Osteoblast (primary cell): Measurements from ENCODE around the gene HOXC10. TPM values are rescaled to one million over a fixed set of nuclear protein-coding genes. Genes with fewer than 3 reads are reported as not detected.

Experiments used
- DNase-seq: peaks from one replicate; pipeline ENCODE4 v3.0.0; 2011; ENCODE audit warnings: low spot score, mixed read lengths; ENCODE audit not compliant: insufficient read length; ENCODE audit errors: missing footprints
- H2AFZ ChIP-seq: 2 replicates; pipeline ENCODE4 v1.6.0; 2011; ENCODE audit warnings: mild to moderate bottlenecking, low read length
- H3K27ac ChIP-seq: 2 replicates; pipeline ENCODE4 v1.5.1; 2011; ENCODE audit warnings: mild to moderate bottlenecking, low read depth, low read length, moderate library complexity
- H3K27me3 ChIP-seq: 2 replicates; pipeline ENCODE4 v1.6.0; 2012; ENCODE audit warnings: mild to moderate bottlenecking, control low read depth, inconsistent platforms, low read length, moderate library complexity; ENCODE audit not compliant: insufficient read depth
- H3K36me3 ChIP-seq: 2 replicates; pipeline ENCODE4 v1.5.1; 2011; ENCODE audit warnings: mild to moderate bottlenecking, low read length, control low read depth, moderate library complexity; ENCODE audit not compliant: insufficient read depth
- H3K4me1 ChIP-seq: 2 replicates; pipeline ENCODE4 v1.5.1; 2011; ENCODE audit warnings: mild to moderate bottlenecking, low read length, control low read depth, moderate library complexity; ENCODE audit not compliant: insufficient read depth
- H3K4me2 ChIP-seq: 2 replicates; pipeline ENCODE4 v1.6.0; 2011; ENCODE audit warnings: mild to moderate bottlenecking, low read length; ENCODE audit not compliant: insufficient read depth
- H3K4me3 ChIP-seq: fragments of 200-600 bp; sonication (generic); 3 replicates; pipeline ENCODE4 v1.5.1; 2012; ENCODE audit warnings: mild to moderate bottlenecking, low read length, inconsistent platforms; ENCODE audit not compliant: insufficient read depth
- H3K79me2 ChIP-seq: 2 replicates; pipeline ENCODE4 v1.6.0; 2012; ENCODE audit warnings: mild to moderate bottlenecking, low read length, control low read depth, inconsistent platforms; ENCODE audit not compliant: insufficient read depth
- H3K9me3 ChIP-seq: 2 replicates; pipeline ENCODE4 v1.5.1; 2011; ENCODE audit warnings: low read depth, low read length, control low read depth
- H4K20me1 ChIP-seq: 2 replicates; pipeline ENCODE4 v1.6.0; 2012; ENCODE audit warnings: mild to moderate bottlenecking, low read length, control low read depth; ENCODE audit not compliant: insufficient read depth
- total RNA-seq: library from RNA; depleted of rRNA; stranded (reverse); fragments of >200 nt; gene quantifications from 2 replicates; pipeline ENCODE4 v1.2.3, GENCODE V29; 2012
- TF ChIP-seq, protein P1 (sequence below): IDR thresholded peaks from 2 replicates; pipeline ENCODE4 v1.5.1; 2011; ENCODE audit warnings: mild to moderate bottlenecking, low read depth, low read length, moderate library complexity; ENCODE audit errors: extremely low read depth

HOXC10 gene
- total RNA-seq, 1 donor: 11.2 TPM

DNA sequence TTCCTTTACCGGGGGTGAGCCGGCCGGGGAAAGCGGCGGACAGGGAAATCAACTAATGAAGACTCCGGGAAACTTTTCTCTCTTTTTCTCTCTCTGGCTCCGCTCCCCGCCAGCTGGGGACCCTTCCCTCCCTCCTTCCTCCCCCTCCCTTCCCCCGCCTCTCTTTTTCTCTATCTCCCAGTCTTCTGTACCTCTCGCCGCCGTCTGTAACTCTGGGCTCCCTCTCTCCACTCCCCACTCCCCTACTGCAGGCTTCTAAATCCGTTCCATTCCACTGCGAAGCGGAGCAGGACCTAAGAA lies 18.9 kb upstream of the HOXC10 start:
- Histone ChIP-seq H3K4me2 (peak overlapping the region; percentile 71), H3K27me3 (peaks cover 57% of the 10 kb centered on the region), H4K20me1 (no peaks in the 10 kb centered on the region), H3K79me2 (no peaks in the 10 kb centered on the region), H3K27ac (no peak overlapping the region), H3K4me1 (no peaks in the 10 kb centered on the region), H3K9me3 (no peaks in the 10 kb centered on the region), H3K4me3 (peak overlapping the region; percentile 64), H2AFZ (peak overlapping the region; percentile 70), H3K36me3 (no peaks in the 10 kb centered on the region)
- TF ChIP-seq, protein P1, sequence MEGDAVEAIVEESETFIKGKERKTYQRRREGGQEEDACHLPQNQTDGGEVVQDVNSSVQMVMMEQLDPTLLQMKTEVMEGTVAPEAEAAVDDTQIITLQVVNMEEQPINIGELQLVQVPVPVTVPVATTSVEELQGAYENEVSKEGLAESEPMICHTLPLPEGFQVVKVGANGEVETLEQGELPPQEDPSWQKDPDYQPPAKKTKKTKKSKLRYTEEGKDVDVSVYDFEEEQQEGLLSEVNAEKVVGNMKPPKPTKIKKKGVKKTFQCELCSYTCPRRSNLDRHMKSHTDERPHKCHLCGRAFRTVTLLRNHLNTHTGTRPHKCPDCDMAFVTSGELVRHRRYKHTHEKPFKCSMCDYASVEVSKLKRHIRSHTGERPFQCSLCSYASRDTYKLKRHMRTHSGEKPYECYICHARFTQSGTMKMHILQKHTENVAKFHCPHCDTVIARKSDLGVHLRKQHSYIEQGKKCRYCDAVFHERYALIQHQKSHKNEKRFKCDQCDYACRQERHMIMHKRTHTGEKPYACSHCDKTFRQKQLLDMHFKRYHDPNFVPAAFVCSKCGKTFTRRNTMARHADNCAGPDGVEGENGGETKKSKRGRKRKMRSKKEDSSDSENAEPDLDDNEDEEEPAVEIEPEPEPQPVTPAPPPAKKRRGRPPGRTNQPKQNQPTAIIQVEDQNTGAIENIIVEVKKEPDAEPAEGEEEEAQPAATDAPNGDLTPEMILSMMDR: no peak
- no peak for DNase-seq

DNA sequence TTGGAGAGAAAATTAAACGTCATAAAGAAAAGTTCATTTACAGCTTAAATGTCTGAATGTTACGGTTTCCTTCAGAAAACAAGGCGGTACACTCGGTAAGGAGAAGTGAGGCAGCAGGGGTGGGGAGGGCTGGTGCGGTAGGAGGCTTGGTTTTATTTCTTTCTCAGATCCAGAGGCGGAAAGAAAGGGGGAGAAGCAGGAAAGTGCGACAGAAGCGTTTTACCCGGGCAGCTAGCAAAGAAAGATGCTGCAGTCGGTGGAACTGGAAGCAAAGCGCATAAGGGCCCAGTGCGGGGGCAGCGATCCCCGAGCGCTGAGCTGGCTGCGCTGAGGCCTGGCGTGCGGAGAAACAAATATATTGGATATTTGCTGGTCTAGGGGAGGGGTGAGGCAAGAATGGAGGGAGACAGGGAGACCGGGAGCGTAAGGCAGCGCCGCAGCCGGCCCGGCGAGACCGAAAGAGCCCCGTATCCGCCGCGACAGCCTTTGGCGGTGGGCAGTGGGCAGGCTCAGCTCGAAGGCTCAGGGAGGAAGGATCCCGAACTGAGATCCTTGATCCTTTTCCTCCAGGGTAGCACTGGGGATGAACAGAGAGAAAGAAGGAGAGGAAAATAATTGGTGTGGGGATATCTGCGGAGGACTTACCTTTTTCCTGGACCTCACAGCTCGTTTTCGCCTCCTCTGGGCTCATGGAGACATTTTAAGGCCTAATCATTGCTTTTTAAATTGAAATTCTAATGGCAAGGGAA lies 18.4 kb upstream of the HOXC10 start:
- Histone ChIP-seq H3K4me3 (peak overlapping the region; percentile 64), H4K20me1 (no peaks in the 10 kb centered on the region), H2AFZ (peak overlapping the region; percentile 70), H3K9me3 (no peaks in the 10 kb centered on the region), H3K27me3 (peaks cover 57% of the 10 kb centered on the region), H3K4me2 (peak overlapping the region; percentile 71), H3K36me3 (no peaks in the 10 kb centered on the region), H3K27ac (no peak overlapping the region), H3K79me2 (no peaks in the 10 kb centered on the region), H3K4me1 (no peaks in the 10 kb centered on the region)
- TF ChIP-seq, protein P1: no peak
- DNase-seq: no peak

DNA sequence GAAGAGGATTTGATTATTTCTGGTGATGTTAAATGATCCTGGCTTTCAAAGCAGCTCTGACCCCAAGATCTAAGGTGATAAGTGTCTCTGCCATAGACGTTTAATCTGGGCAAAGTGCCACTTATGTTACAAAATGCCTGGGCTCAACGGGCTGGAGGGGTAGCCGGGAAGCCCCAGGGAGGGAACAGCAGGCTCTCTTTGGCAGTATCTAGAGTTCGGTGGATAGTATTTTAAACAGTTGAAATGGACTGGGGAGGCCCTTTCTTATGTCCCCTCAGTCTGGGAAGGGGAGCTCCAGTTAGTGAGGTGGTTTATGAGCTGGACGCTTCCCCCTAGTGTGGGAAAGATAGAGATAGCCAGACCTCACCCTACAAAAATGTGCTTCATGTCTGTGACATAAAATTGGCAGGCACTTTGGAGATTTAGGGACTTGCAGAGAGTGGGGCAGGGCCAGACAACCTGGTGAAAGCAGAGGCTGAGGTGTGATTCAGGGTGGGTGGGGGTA lies 17.5 kb upstream of the HOXC10 start:
- no peaks in the 10 kb centered on the region for H3K79me2 ChIP-seq
- H3K4me2 ChIP-seq: peak overlapping the region; percentile 45
- H3K4me1 ChIP-seq: peaks cover 2% of the 10 kb centered on the region
- H2AFZ ChIP-seq: no peak overlapping the region
- no peak overlapping the region for H3K27ac ChIP-seq
- TF ChIP-seq, protein P1: no peak
- H3K9me3 ChIP-seq: no peaks in the 10 kb centered on the region
- H4K20me1 ChIP-seq: no peaks in the 10 kb centered on the region
- no peak for DNase-seq
- peaks cover 57% of the 10 kb centered on the region for H3K27me3 ChIP-seq
- peak overlapping the region; percentile 16 for H3K4me3 ChIP-seq
- H3K36me3 ChIP-seq: no peaks in the 10 kb centered on the region

DNA sequence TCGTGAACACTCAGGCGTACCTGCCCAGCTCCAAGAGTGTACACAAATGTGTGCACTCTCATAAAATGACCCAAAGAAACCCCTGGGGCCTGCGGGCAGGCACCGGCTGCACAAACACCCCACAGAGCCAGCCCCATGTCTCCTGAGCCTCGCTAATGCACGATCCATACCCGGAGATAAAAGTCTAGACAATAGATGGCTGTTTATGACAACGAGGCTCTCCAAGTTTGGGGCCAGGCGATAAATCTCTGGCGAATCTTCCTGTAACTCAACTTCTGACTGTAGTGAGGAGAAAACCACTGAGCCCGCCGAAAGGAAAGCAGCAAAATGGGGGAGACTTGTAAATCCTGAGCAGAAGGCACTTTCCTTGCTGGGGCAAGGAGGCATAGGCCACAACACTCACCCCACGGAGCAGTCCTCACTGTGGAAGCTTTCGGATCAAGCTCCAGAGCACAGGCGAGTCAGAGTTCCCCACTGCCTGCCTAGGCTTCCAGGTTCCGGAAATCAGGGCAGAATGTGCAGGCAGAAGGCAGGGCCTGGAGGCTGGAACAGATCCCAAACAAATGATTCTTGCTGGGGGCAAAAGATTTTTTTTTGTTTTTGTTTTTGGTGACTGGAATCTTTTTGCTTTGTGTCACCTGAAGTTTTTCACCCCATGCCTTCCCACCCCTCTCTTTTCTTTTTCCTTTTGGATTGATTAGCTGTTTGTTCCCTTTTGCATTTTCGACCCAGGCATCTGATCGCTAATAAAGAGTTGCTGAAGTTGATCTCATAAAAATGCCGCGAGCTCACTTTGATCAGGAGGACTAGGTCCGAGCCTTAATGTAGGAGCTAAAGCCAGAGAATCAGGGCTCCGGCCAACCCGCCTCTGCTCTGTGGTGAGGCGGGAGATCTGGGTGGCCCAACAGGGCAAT lies 16.5 kb upstream of the HOXC10 start:
- no peaks in the 10 kb centered on the region for H4K20me1 ChIP-seq
- TF ChIP-seq, protein P1: no peak
- no peak overlapping the region for H3K27ac ChIP-seq
- no peaks in the 10 kb centered on the region for H3K9me3 ChIP-seq
- H3K4me3 ChIP-seq: no peak overlapping the region
- no peak overlapping the region for H3K4me2 ChIP-seq
- no peaks in the 10 kb centered on the region for H3K79me2 ChIP-seq
- H3K36me3 ChIP-seq: no peaks in the 10 kb centered on the region
- DNase-seq: no peak
- peaks cover 51% of the 10 kb centered on the region for H3K27me3 ChIP-seq
- H2AFZ ChIP-seq: no peak overlapping the region
- H3K4me1 ChIP-seq: peaks cover 9% of the 10 kb centered on the region
